Neuronal stem cell (in vitro differentiated cells): ENCODE measurements around the gene MFF.

Experiments
- DNase-seq: peaks from one replicate; pipeline ENCODE4 v3.0.0-alpha.2; 2013; ENCODE audit warnings: low spot score
- H2AFZ ChIP-seq: one replicate; pipeline ENCODE4 v1.6.1; 2013; ENCODE audit warnings: mild to moderate bottlenecking, low read length, inconsistent platforms
- H2AK5ac ChIP-seq: 2 replicates; pipeline ENCODE4 v1.6.1; 2013; ENCODE audit warnings: low read depth, mild to moderate bottlenecking, inconsistent platforms, low read length, moderate library complexity, mixed read lengths
- H2BK120ac ChIP-seq: 2 replicates; pipeline ENCODE4 v1.6.1; 2013; ENCODE audit warnings: low read depth, mild to moderate bottlenecking, inconsistent platforms, low read length, moderate library complexity, mixed read lengths
- H2BK12ac ChIP-seq: one replicate; pipeline ENCODE4 v1.6.1; 2013; ENCODE audit warnings: low read length, inconsistent platforms
- H2BK15ac ChIP-seq: 2 replicates; pipeline ENCODE4 v1.6.1; 2013; ENCODE audit warnings: mild to moderate bottlenecking, low read length, inconsistent platforms, mixed read lengths
- H2BK5ac ChIP-seq: one replicate; pipeline ENCODE4 v1.6.1; 2013; ENCODE audit warnings: inconsistent platforms, mild to moderate bottlenecking, low read length, moderate library complexity
- H3K14ac ChIP-seq: one replicate; pipeline ENCODE4 v1.6.1; 2013; ENCODE audit warnings: low read length, inconsistent platforms
- H3K18ac ChIP-seq: 2 replicates; pipeline ENCODE4 v1.6.1; 2013; ENCODE audit warnings: low read length, inconsistent platforms
- H3K23ac ChIP-seq: 2 replicates; pipeline ENCODE4 v1.6.1; 2013; ENCODE audit warnings: low read depth, mild to moderate bottlenecking, mixed read lengths, low read length, inconsistent platforms; ENCODE audit not compliant: poor library complexity
- H3K27ac ChIP-seq: replicated peaks from 3 replicates; pipeline ENCODE4 v1.5.1; 2013; ENCODE audit warnings: low read length, inconsistent platforms
- H3K27me3 ChIP-seq, 3 experiments: 2 replicates each; pipeline ENCODE4 v1.6.1; 2013; ENCODE audit warnings: low read length in 3 of 3, mild to moderate bottlenecking in 2 of 3, inconsistent platforms in 1 of 3, low read depth in 1 of 3, mixed read lengths in 1 of 3, moderate library complexity in 1 of 3; ENCODE audit not compliant: control insufficient read depth in 3 of 3, insufficient read depth in 3 of 3
- H3K36me3 ChIP-seq, 2 donors: replicated peaks in 1 of 2; 2 replicates each; pipeline ENCODE4 v1.6.1; 2013; ENCODE audit warnings: low read length in 2 of 2; ENCODE audit not compliant: control insufficient read depth in 2 of 2, insufficient read depth in 2 of 2
- H3K4ac ChIP-seq: 2 replicates; pipeline ENCODE4 v1.6.1; 2013; ENCODE audit warnings: inconsistent platforms, mild to moderate bottlenecking, low read length, moderate library complexity
- H3K4me1 ChIP-seq, 2 donors: 1 replicate in 1 of 2; 2 replicates in 1 of 2; pipeline ENCODE4 v1.6.1; 2013; ENCODE audit warnings: low read length in 2 of 2, low read depth in 1 of 2; ENCODE audit not compliant: control insufficient read depth in 2 of 2, insufficient read depth in 1 of 2
- H3K4me2 ChIP-seq: one replicate; pipeline ENCODE4 v1.6.1; 2013; ENCODE audit warnings: mild to moderate bottlenecking, low read length, inconsistent platforms; ENCODE audit not compliant: insufficient read depth, poor library complexity, severe bottlenecking
- H3K4me3 ChIP-seq, 2 donors: 2 replicates each; pipeline ENCODE4 v1.5.1; 2013; ENCODE audit warnings: low read length in 2 of 2, mild to moderate bottlenecking in 2 of 2, inconsistent platforms in 1 of 2, moderate library complexity in 1 of 2
- H3K79me1 ChIP-seq: one replicate; pipeline ENCODE4 v1.6.1; 2013; ENCODE audit warnings: low read depth, mild to moderate bottlenecking, inconsistent platforms, low read length, moderate library complexity
- H3K9ac ChIP-seq: one replicate; pipeline ENCODE4 v1.6.1; 2013; ENCODE audit warnings: mild to moderate bottlenecking, low read depth, low read length, inconsistent platforms; ENCODE audit not compliant: poor library complexity
- H3K9me3 ChIP-seq, 2 donors: replicated peaks in 1 of 2; 2 replicates each; pipeline versions ENCODE3 to v1.6.1; 2013; ENCODE audit warnings: low read length in 2 of 2, mild to moderate bottlenecking in 2 of 2, inconsistent platforms in 1 of 2, low read depth in 1 of 2, mixed read lengths in 1 of 2, moderate library complexity in 1 of 2; ENCODE audit not compliant: control insufficient read depth in 2 of 2, insufficient read depth in 1 of 2
- H4K8ac ChIP-seq: one replicate; pipeline ENCODE4 v1.6.1; 2013; ENCODE audit warnings: low read depth, mild to moderate bottlenecking, inconsistent platforms, low read length, moderate library complexity
- H4K91ac ChIP-seq: one replicate; pipeline ENCODE4 v1.6.1; 2013; ENCODE audit warnings: low read length, low read depth, mild to moderate bottlenecking, inconsistent platforms; ENCODE audit not compliant: poor library complexity
- WGBS, 2 donors: extraction: QIAGEN DNeasy Blood & Tissue Kit; methylation state at CpG; one replicate each; pipeline ENCODE4 v1.1.7; 2013; ENCODE audit warnings: missing lambda C conversion rate in 2 of 2, mixed read lengths in 1 of 2; ENCODE audit not compliant: insufficient read length in 2 of 2, insufficient replicate concordance in 1 of 2; ENCODE audit errors: extremely low coverage in 2 of 2; 5-methylcytosine and 5-hydroxymethylcytosine counted together

The MFF gene

DNA sequence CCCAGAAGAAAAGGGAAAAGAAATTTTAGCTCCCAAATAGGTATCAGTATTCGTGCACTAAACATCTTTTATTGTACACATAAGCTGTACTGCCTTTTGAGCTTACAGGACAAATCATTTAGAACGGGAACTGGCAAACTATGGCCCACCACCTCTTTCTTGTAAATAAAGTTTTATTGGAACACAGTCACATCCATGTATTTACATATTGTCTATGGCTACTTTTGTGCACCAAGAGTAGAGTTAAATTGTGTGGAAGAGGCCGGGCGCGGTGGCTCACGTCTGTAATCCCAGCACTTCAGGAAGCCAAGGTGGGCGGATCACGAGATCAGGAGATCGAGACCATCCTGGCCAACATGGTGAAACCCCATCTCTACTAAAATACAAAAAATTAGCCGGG is 48.3 kb downstream of the MFF start:
- H3K27me3 ChIP-seq: no peaks in the 10 kb centered on the region
- no peak overlapping the region for H4K91ac ChIP-seq
- no peak overlapping the region for H2BK120ac ChIP-seq
- H2AK5ac ChIP-seq: no peak overlapping the region
- DNase-seq: no peak
- no peak overlapping the region for H3K4ac ChIP-seq
- H3K23ac ChIP-seq: no peak overlapping the region
- no peak overlapping the region for H2AFZ ChIP-seq
- WGBS, 2 donors: no CpG with 5 or more reads among the region's 10 CpGs
- no peaks in the 10 kb centered on the region for H3K36me3 ChIP-seq
- no peak overlapping the region for H3K18ac ChIP-seq
- no peak overlapping the region for H2BK15ac ChIP-seq
- H3K4me2 ChIP-seq: no peak overlapping the region
- no peak overlapping the region for H3K14ac ChIP-seq
- H3K27ac ChIP-seq: no peak overlapping the region
- H2BK12ac ChIP-seq: no peak overlapping the region
- no peaks in the 10 kb centered on the region for H3K79me1 ChIP-seq
- no peaks in the 10 kb centered on the region for H3K9me3 ChIP-seq
- H2BK5ac ChIP-seq: no peak overlapping the region
- no peaks in the 10 kb centered on the region for H3K4me1 ChIP-seq
- H3K9ac ChIP-seq: no peak overlapping the region
- no peak overlapping the region for H4K8ac ChIP-seq
- no peak overlapping the region for H3K4me3 ChIP-seq

DNA sequence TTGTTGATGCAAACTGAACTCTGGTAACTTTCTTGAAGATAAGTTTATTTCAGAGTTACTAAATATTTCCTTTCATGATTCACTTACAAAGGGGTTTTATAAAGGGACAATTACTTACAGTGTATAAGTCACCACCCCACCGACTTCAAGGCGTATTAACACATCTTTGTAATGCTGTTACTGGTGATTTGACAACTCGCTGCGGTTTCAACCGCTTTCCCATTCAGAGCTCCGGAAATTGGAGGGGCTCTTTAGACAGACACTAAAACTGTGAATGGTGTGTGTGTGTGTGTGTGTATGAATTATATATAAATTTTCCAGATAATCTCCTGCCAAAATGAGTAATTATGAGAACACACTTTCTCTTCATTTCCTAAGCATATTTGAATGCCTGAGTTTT is 49.1 kb downstream of the MFF start:
- no peak overlapping the region for H3K4ac ChIP-seq
- H2BK15ac ChIP-seq: no peak overlapping the region
- no peak overlapping the region for H2BK120ac ChIP-seq
- no peak overlapping the region for H3K27ac ChIP-seq
- H3K9ac ChIP-seq: no peak overlapping the region
- no peak overlapping the region for H2AK5ac ChIP-seq
- no peaks in the 10 kb centered on the region for H3K36me3 ChIP-seq
- no peaks in the 10 kb centered on the region for H3K4me1 ChIP-seq
- no peak overlapping the region for H4K8ac ChIP-seq
- no peak overlapping the region for H3K23ac ChIP-seq
- H3K79me1 ChIP-seq: no peaks in the 10 kb centered on the region
- DNase-seq: no peak
- no peak overlapping the region for H4K91ac ChIP-seq
- no peaks in the 10 kb centered on the region for H3K27me3 ChIP-seq
- H2AFZ ChIP-seq: no peak overlapping the region
- no peak overlapping the region for H3K14ac ChIP-seq
- no peak overlapping the region for H2BK12ac ChIP-seq
- H3K4me2 ChIP-seq: no peak overlapping the region
- no peak overlapping the region for H2BK5ac ChIP-seq
- no peaks in the 10 kb centered on the region for H3K9me3 ChIP-seq
- no peak overlapping the region for H3K18ac ChIP-seq
- no CpG with 5 or more reads among the region's 6 CpGs for WGBS, 2 donors
- H3K4me3 ChIP-seq: no peak overlapping the region

DNA sequence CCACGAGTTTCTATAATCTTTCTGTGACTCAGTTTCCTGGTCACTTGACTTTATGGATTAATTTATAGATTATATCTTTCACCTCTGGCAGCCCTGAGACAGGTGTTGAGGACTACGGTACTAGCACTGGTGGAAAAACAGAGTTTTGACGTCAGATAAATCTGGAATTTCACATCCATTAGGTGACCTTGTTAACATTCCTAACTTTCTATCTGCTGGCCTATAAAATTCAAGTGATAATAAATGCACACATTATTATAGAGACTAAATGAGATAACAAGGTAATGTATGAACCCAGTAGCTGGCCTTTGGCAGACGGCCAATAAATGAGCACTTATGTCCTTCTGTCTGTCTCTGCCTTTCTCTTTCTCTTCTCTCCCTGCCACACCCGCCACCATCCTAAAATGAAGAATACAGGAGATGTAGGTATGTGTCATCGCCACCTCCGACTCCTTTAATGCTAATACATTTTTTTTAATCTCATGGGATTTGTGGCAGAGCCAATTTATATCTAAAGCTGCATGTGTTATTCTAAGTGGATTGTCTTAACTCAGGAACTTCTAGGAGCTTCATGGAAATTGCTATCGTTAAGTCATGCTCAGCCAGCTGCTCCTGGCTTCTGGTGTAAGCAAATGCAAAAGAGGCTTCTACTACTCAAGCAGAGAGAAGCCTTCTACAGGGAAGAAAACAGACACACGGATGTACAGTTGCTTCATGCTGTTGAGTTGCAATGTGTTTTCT is 51.8 kb downstream of the MFF start:
- Histone ChIP-seq H3K4ac (no peak overlapping the region), H2BK5ac (no peak overlapping the region), H3K18ac (no peak overlapping the region), H3K9ac (no peak overlapping the region), H4K8ac (no peak overlapping the region), H2BK12ac (no peak overlapping the region), H3K27ac (no peak overlapping the region), H4K91ac (no peak overlapping the region), H3K4me2 (no peak overlapping the region), H3K4me3 (no peak overlapping the region), H3K79me1 (no peaks in the 10 kb centered on the region), H3K14ac (no peak overlapping the region), H2AFZ (no peak overlapping the region), H3K9me3 (no peaks in the 10 kb centered on the region), H2AK5ac (no peak overlapping the region), H2BK120ac (no peak overlapping the region), H3K36me3 (no peaks in the 10 kb centered on the region), H2BK15ac (no peak overlapping the region), H3K23ac (no peak overlapping the region), H3K4me1 (no peaks in the 10 kb centered on the region), H3K27me3 (peaks cover 0 to 2% (median 0%) of the 10 kb centered on the region in 3 experiments)
- no CpG with 5 or more reads among the region's 9 CpGs for WGBS, 2 donors
- no peak for DNase-seq

DNA sequence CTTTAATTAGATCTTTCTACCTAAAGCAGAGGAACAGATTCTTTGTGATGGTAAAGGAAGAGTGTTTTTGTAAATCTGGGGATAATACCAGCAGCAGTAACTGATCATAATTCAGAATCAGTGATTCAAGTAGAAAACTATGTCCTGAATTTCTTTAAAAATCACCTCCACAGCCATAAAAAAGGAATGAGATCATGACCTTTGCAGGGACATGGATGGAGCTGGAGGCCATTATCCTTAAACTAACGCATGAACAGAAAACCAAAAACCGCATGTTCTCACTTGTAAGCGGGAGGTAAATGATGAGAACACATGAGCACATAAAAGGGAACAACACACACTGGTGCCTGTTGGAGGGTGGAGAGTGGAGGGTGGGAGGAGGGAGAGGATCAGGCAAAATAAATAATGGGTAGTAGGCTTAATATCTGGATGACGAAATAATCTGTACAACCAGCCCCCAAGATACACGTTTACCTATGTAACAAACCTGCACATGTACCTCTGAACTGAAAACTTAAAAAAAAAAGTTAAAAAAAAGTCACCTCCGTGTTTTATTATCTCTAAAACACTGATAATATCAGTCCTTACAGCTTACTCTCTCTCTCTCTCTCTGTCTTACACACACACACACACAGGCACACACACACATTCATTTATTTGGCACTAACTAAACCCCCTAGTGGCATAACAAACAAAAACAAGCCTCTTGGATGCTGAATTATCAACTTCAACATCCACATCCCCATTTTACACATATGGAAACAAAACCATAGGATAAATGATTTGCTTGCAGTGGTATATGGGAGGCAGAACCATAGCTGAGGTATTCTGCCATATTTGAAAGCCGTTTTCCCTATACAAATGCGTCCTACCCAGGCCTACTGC is 52.7 kb downstream of the MFF start:
- Histone ChIP-seq H3K4me1 (no peaks in the 10 kb centered on the region), H3K9me3 (no peaks in the 10 kb centered on the region), H3K36me3 (no peaks in the 10 kb centered on the region), H2AK5ac (no peak overlapping the region), H3K23ac (no peak overlapping the region), H3K79me1 (no peaks in the 10 kb centered on the region), H3K4me3 (no peak overlapping the region), H3K9ac (no peak overlapping the region), H2BK5ac (no peak overlapping the region), H2BK15ac (no peak overlapping the region), H3K18ac (no peak overlapping the region), H3K14ac (no peak overlapping the region), H4K8ac (no peak overlapping the region), H3K4me2 (no peak overlapping the region), H2BK12ac (no peak overlapping the region), H3K27me3 (peaks cover 0 to 2% (median 0%) of the 10 kb centered on the region in 3 experiments), H2AFZ (no peak overlapping the region), H3K27ac (no peak overlapping the region), H4K91ac (no peak overlapping the region), H2BK120ac (no peak overlapping the region), H3K4ac (no peak overlapping the region)
- DNase-seq: no peak
- WGBS, 2 donors: no CpG with 5 or more reads among the region's 8 CpGs
